K562 (cell line): Measurements from ENCODE around the gene TPCN1. TPM values are rescaled to one million over a fixed set of nuclear protein-coding genes. Genes with fewer than 3 reads are reported as not detected.
A peak's percentile ranks its signal among the peaks of the same experiment; 100 is the strongest.

Source experiments
- ARID3B ChIP-seq: fragments of 250-450 bp; sonication (Bioruptor Pico); IDR thresholded peaks from 2 replicates; pipeline ENCODE4 v1.4.0; 2020; ENCODE audit warnings: borderline replicate concordance
- FOXA3 ChIP-seq, 2 experiments: fragments of 450-650 bp in 1 of 2; sonication (generic) in 1 of 2; formaldehyde crosslinking; IDR thresholded peaks in 1 of 2; conservative IDR thresholded peaks in 1 of 2; 2 replicates each; pipeline versions ENCODE4 v1.4.0 to v1.8.0; 2020 to 2022; ENCODE audit warnings: mild to moderate bottlenecking in 2 of 2, missing genetic modification reagents in 1 of 2
- KAT7 ChIP-seq: sonication (generic); formaldehyde crosslinking; IDR thresholded peaks from 2 replicates; pipeline ENCODE4 v1.8.0; 2022; ENCODE audit warnings: missing genetic modification reagents, mild to moderate bottlenecking, borderline replicate concordance
- MAZ ChIP-seq, 2 experiments: fragments of 450-650 bp in 1 of 2; sonication (generic) in 1 of 2; formaldehyde crosslinking; IDR thresholded peaks in 1 of 2; conservative IDR thresholded peaks in 1 of 2; 2 replicates each; pipeline versions ENCODE4 v1.4.0 to v1.5.0; 2020; ENCODE audit warnings: mild to moderate bottlenecking in 1 of 2, missing genetic modification reagents in 1 of 2
- MEIS2 ChIP-seq: fragments of 450-650 bp; IDR thresholded peaks from 2 replicates; pipeline ENCODE4 v1.6.1; 2014; ENCODE audit warnings: mild to moderate bottlenecking; ENCODE audit not compliant: partially characterized antibody
- NFXL1 ChIP-seq: fragments of 450-650 bp; formaldehyde crosslinking; IDR thresholded peaks from 2 replicates; pipeline ENCODE4 v1.4.0; 2021; ENCODE audit warnings: mild to moderate bottlenecking
- NR2C1 ChIP-seq, 2 experiments: fragments of 450-650 bp; IDR thresholded peaks; 2 replicates each; pipeline ENCODE4 v1.6.1; 2017; ENCODE audit warnings: mild to moderate bottlenecking in 2 of 2, antibody characterized with exemption in 1 of 2, inconsistent platforms in 1 of 2, missing compliant biosample characterization in 1 of 2, missing genetic modification characterization in 1 of 2
- PPARD ChIP-seq: fragments of 250-450 bp; sonication (Bioruptor Pico); IDR thresholded peaks from 2 replicates; pipeline ENCODE4 v1.8.0; 2022; ENCODE audit warnings: inconsistent platforms, mild to moderate bottlenecking, moderate library complexity
- RHOXF2B ChIP-seq: fragments of 250-450 bp; sonication (Bioruptor Pico); conservative IDR thresholded peaks from 2 replicates; pipeline ENCODE4 v1.5.1; 2021
- USF2 ChIP-seq: sonication (generic); formaldehyde crosslinking; IDR thresholded peaks from 2 replicates; pipeline ENCODE4 v1.5.0; 2020; ENCODE audit warnings: missing genetic modification reagents
- ZBTB1 ChIP-seq: sonication (generic); formaldehyde crosslinking; IDR thresholded peaks from 2 replicates; pipeline ENCODE4 v1.8.1; 2023; ENCODE audit warnings: missing genetic modification reagents, low read depth, mild to moderate bottlenecking, borderline replicate concordance
- ZC3H8 ChIP-seq: fragments of 450-650 bp; IDR thresholded peaks from 2 replicates; pipeline ENCODE4 v1.6.1; 2017
- ZNF316 ChIP-seq: fragments of 450-650 bp; IDR thresholded peaks from 2 replicates; pipeline ENCODE4 v1.6.1; 2016
- ZNF408 ChIP-seq: fragments of 250-450 bp; sonication (Bioruptor Pico); IDR thresholded peaks from 2 replicates; pipeline ENCODE4 v1.4.0; 2020; ENCODE audit warnings: low read depth, mild to moderate bottlenecking, moderate library complexity
- ZNF444 ChIP-seq: fragments of 250-450 bp; sonication (Bioruptor Pico); IDR thresholded peaks from 2 replicates; pipeline ENCODE4 v1.4.0; 2020; ENCODE audit warnings: mild to moderate bottlenecking, moderate library complexity
- ZNF79 ChIP-seq: fragments of 250-450 bp; sonication (Bioruptor Pico); IDR thresholded peaks from 2 replicates; pipeline ENCODE4 v1.4.0; 2020; ENCODE audit warnings: low read depth, mild to moderate bottlenecking, moderate library complexity
- polyA plus RNA-seq, 8 experiments: library from polyadenylated mRNA; depleted of rRNA in 4 of 8; stranded (reverse) in 5 of 8; unstranded in 3 of 8; fragments of >200 nt; fragmentation: Nextera tagmentation in 2 of 8; fragmentation: Illumina TruSeq in 1 of 8; extraction: Ambion mirVana in 2 of 8; extraction: Trizol in 1 of 8; gene quantifications; 2 replicates each; pipeline versions ENCODE4 v1.2.1 to v1.2.3, GENCODE V29; 2011 to 2014; ENCODE audit warnings: inconsistent platforms in 1 of 8, missing spikeins in 1 of 8
- total RNA-seq, 7 experiments: library from RNA; depleted of rRNA in 6 of 7; stranded (reverse); fragments of >200 nt in 6 of 7; fragmentation: Illumina TruSeq in 2 of 7; extraction: Trizol in 2 of 7; gene quantifications; 2 replicates each; pipeline versions ENCODE4 v1.2.1 to v1.2.3, GENCODE V29; 2011 to 2021; ENCODE audit warnings: low replicate concordance in 1 of 7
- TF ChIP-seq, protein P1 (sequence below), 2 experiments: fragments of 450-650 bp; IDR thresholded peaks; 2 replicates each; pipeline ENCODE4 v1.6.1; 2018; ENCODE audit warnings: mild to moderate bottlenecking in 2 of 2, low read depth in 1 of 2; ENCODE audit not compliant: partially characterized antibody in 2 of 2
- TF ChIP-seq, protein P2 (sequence below): fragments of 450-650 bp; IDR thresholded peaks from one replicate; pipeline ENCODE4 v1.6.1; 2018; ENCODE audit warnings: mild to moderate bottlenecking, moderate library complexity; ENCODE audit not compliant: partially characterized antibody

The TPCN1 gene
- total and polyA plus RNA-seq, 9 of the 15 experiments (the other 6 are each of a cell fraction or from before 2014, with no cell fraction given): 0.80 to 23.8 (median 7.4) TPM

GRCh38 chr12:113222730-113223531 is 1.7 kb downstream of the TPCN1 start (continued):
- TF ChIP-seq ARID3B (CRISPR knock-in tag) (no peak), NR2C1 (IDR thresholded peaks at IDR 0.05) (peak; percentile 37; the same call in 1 of the 2 replicates), NR2C1 (tag; IDR thresholded peaks at IDR 0.05) (peak; percentile 47), KAT7 (CRISPR knock-in tag) (no peak), USF2 (CRISPR knock-in tag) (no peak), ZNF444 (no peak), RHOXF2B (no peak), MAZ (CRISPR knock-in tag; conservative IDR thresholded peaks at IDR 0.05 in 1 of 2, IDR thresholded peaks at IDR 0.05 in 1 of 2) (no peak), PPARD (no peak), FOXA3 (CRISPR knock-in tag; conservative IDR thresholded peaks at IDR 0.05 in 1 of 2, IDR thresholded peaks at IDR 0.05 in 1 of 2) (peak in 1 of 2 experiments; percentile 76; a peak in 2 of 4 replicates), ZNF316 (peak; percentile 76), ZNF408 (no peak), ZC3H8 (no peak), MEIS2 (peak; percentile 62), NFXL1 (no peak), ZNF79 (CRISPR knock-in tag) (no peak), ZBTB1 (CRISPR knock-in tag) (no peak)
- TF ChIP-seq, protein P1, sequence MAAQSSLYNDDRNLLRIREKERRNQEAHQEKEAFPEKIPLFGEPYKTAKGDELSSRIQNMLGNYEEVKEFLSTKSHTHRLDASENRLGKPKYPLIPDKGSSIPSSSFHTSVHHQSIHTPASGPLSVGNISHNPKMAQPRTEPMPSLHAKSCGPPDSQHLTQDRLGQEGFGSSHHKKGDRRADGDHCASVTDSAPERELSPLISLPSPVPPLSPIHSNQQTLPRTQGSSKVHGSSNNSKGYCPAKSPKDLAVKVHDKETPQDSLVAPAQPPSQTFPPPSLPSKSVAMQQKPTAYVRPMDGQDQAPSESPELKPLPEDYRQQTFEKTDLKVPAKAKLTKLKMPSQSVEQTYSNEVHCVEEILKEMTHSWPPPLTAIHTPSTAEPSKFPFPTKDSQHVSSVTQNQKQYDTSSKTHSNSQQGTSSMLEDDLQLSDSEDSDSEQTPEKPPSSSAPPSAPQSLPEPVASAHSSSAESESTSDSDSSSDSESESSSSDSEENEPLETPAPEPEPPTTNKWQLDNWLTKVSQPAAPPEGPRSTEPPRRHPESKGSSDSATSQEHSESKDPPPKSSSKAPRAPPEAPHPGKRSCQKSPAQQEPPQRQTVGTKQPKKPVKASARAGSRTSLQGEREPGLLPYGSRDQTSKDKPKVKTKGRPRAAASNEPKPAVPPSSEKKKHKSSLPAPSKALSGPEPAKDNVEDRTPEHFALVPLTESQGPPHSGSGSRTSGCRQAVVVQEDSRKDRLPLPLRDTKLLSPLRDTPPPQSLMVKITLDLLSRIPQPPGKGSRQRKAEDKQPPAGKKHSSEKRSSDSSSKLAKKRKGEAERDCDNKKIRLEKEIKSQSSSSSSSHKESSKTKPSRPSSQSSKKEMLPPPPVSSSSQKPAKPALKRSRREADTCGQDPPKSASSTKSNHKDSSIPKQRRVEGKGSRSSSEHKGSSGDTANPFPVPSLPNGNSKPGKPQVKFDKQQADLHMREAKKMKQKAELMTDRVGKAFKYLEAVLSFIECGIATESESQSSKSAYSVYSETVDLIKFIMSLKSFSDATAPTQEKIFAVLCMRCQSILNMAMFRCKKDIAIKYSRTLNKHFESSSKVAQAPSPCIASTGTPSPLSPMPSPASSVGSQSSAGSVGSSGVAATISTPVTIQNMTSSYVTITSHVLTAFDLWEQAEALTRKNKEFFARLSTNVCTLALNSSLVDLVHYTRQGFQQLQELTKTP (IDR thresholded peaks at IDR 0.05; ENCODE audit: low read depth in 1 of 2, partially characterized antibody in 2 of 2): no peak
- TF ChIP-seq, protein P2, sequence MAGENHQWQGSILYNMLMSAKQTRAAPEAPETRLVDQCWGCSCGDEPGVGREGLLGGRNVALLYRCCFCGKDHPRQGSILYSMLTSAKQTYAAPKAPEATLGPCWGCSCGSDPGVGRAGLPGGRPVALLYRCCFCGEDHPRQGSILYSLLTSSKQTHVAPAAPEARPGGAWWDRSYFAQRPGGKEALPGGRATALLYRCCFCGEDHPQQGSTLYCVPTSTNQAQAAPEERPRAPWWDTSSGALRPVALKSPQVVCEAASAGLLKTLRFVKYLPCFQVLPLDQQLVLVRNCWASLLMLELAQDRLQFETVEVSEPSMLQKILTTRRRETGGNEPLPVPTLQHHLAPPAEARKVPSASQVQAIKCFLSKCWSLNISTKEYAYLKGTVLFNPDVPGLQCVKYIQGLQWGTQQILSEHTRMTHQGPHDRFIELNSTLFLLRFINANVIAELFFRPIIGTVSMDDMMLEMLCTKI: no peak
